Activated CD8-positive, alpha-beta memory T cell treated with anti-CD3 and anti-CD28 coated beads for 36 hours (primary cell): ENCODE measurements around the gene GAST. TPM values are rescaled to one million over a fixed set of nuclear protein-coding genes. Genes with fewer than 3 reads are reported as not detected.
"Not testable (repeated sequence)": the region's sequence is repeated elsewhere in the genome, so short reads cannot be mapped to it uniquely, and the experiment has no call there.

ENCODE experiments used
- CTCF ChIA-PET: fragments of 350-600 bp; sonication (Branson Sonifier 250); formaldehyde crosslinking; loops from one replicate; lab custom pipeline; 2021; ENCODE audit warnings: antibody characterized with exemption; lab: Charles Lee
- POLR2A ChIA-PET: fragments of 350-600 bp; sonication (Branson Sonifier 250); formaldehyde crosslinking; loops from one replicate; lab custom pipeline; 2021; ENCODE audit warnings: antibody characterized with exemption; lab: Charles Lee
- total RNA-seq, 2 experiments: library from RNA; stranded (reverse); gene quantifications; one replicate each; pipeline ENCODE4 v1.2.3, GENCODE V29; 2021

The GAST gene, protein sequence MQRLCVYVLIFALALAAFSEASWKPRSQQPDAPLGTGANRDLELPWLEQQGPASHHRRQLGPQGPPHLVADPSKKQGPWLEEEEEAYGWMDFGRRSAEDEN
- total RNA-seq: not detected

DNA sequence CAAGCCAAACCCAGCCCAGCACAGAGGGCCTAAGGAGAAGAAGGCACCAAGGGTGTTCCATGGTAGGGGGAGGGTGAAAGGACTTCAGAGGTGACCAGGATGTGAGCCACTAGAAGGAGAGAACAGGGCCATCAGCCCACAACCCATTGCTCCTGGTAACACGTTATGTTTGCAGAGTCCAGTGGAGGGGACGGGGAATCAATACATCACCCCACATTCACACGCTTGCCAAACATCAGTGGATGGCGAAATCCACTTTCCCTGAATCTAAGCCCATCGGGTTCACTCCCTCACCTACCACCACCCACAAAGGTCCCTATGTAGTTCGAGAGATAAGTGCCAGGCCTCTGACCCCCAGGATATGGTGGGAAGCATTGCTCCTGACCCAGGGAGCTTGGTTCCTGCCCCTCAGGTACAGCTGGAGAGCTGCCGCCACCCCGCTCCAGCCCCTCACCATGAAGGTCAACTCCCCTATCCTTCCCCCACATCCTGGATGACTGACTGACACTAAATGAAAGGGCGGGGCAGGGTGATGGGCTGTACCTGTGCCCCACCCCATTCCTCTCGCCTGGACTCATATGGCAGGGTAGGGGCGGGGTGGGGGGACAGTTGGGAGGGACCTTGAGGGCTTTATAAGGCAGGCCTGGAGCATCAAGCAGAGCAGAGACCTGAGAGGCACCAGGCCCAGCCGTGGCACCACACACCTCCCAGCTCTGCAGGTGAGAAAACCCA lies at the start of gene GAST:
TSS of gene GAST (plus strand) at position 663 of the 732 bp plus-strand sequence. CDS start 3,106 bp downstream, outside the sequence.
- CTCF ChIA-PET: interaction anchor here (0.5 kb wide), 1 partner anchor 21 kb away, joined by 3 read pairs; no protein-coding TSS in a partner anchor
- POLR2A ChIA-PET: no interaction called here

DNA sequence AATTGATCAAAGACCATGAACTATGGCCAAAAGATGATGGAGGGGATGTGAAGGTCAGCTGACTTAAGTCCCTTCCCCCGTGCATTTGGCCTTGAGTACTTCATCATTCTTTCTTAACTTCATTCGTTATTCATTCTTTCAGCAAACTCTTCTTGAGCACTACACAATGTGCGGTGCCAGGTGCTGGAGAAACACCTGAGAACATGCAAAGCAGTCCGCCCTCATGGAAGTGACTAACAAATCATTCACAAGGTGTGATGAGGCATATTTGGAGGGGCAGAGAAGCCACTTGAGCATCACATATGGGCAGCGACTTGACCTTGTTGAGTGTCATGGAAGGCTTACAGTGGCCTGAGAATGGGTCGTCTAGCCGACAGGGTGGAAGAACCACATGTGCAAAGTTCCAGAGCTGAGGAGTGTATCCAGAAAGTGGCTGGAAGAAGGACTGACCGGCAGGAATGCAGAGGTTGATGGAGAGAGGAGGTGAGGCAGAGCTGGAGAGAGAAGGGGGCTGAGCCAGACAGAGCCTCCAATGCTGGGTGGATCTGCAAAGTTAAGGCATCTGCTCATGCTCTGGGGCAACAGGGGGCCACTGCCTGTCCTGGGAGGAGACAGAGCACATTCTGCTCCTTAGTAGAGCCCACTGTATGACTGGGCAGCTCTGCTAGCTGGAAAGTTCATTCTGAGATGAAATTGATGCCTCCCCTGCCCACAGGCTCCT lies 48.5 kb upstream of the GAST start:
- ChIA-PET POLR2A (interaction anchor here (5.4 kb wide), 1 partner anchor 26 kb away, joined by 60 read pairs; the partner anchor contains the start of gene EIF1), CTCF (interaction anchor here (0.7 to 11.5 kb wide), 19 partner anchors 9 to 1049 kb away, joined by 3 to 302 read pairs (median 5); no protein-coding TSS in a partner anchor)

DNA sequence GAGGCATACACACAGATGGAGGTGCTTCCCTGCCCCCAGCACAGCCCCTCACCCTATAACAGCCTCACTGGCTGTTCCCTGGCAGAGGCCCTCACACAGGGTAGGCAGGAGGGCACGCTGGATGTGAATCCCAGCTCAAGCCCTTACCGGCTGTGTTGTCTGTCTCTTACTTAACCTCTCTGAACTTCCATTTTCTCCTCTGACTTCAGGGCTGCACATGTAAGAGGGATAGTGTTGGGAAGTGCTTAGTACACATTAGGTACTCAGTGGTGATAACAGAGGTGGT lies 48.0 kb upstream of the GAST start:
- ChIA-PET POLR2A (interaction anchor here (5.4 kb wide), 1 partner anchor 26 kb away, joined by 60 read pairs; the partner anchor contains the start of gene EIF1), CTCF (interaction anchor here (1.1 to 11.5 kb wide), 7 partner anchors 13 to 125 kb away, joined by 3 to 302 read pairs (median 19); partner anchors contain the start of gene EIF1)

GRCh38 chr17:41664587-41665565 lies 47.3 kb upstream of the GAST start:
- ChIA-PET POLR2A (interaction anchor here (0.7 to 5.4 kb wide), 4 partner anchors 14 to 25 kb away, joined by 3 to 60 read pairs (median 7); partner anchors contain the start of gene EIF1), CTCF (interaction anchor here (0.7 to 11.5 kb wide), 12 partner anchors 9 to 1045 kb away, joined by 3 to 302 read pairs (median 4); partner anchors contain the start of gene EIF1)

DNA sequence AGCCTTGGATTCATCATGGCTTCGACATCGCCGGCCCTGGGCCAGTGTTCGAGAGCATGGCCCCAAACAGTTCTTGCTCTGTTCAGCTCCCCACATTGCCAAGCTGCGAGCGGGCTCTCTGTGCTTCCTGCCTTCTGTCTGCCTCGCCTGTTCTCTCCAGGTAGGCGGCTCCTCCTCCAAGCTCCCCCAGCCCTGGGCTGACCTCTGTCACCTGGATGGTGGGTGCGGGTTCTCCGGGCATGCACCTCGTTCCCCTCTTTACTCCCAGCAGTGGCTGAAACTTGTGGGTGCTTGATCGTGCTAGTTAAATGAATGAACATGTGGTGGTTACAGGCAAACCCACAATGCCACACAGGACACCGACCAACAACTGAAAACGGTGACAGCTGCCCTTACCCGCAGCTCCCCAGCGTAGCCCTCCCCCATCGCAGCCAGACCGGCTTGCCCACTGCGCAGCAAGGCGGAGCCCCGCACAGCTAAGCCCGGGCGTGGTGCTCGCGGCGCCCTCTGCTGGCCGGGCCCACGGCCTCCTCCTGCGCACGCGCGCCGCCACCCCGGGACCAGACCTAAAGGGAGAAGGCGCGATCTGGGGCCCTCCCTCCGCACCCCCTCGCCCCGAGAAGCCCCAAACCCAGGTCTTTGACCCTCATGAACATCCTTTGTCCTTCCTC lies 46.4 kb upstream of the GAST start:
- ChIA-PET CTCF (interaction anchor here (0.5 to 11.5 kb wide), 14 partner anchors 8 to 1046 kb away, joined by 3 to 302 read pairs (median 4); partner anchors contain the start of gene EIF1), POLR2A (interaction anchor here (0.5 to 5.4 kb wide), 5 partner anchors 13 to 992 kb away, joined by 3 to 60 read pairs (median 6); partner anchors contain the start of gene EIF1)

- CTCF ChIA-PET: interaction anchor here (0.5 to 11.5 kb wide), 13 partner anchors 9 to 1046 kb away, joined by 3 to 302 read pairs (median 4); partner anchors contain the start of gene EIF1
- POLR2A ChIA-PET: interaction anchor here (0.5 to 5.4 kb wide), 4 partner anchors 13 to 991 kb away, joined by 3 to 60 read pairs (median 8); partner anchors contain the start of gene EIF1
Measured at GRCh38 chr17:41666237-41666641, 45.9 kb upstream of the GAST start.

DNA sequence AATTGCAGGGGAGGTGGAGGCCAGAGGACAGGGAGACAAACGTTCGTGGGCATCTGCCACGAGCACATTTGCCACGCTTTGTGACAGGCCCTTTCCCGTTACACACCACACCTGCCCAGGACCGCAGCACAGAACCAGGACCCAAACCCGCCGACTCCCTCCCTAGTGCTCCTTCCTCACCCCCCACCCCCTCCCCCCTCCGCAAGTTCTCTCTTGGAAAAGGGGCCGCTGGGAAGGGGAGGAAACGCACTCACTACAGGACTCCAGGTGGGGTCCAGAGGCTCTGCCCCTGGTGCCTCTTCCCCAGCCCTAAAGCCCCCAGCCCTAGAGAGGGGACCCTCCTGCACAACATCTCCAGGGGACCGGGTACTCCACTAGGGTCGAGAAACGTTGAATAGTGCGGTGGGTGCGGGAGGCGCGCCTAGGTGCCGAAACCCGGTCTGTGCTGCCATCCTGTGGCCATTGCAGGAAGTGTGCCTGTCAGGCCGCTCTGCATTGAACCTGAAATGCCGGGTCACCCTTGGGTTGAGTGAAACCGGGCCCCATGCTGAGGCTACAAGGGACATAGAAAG lies 45.3 kb upstream of the GAST start:
- ChIA-PET CTCF (interaction anchor here (0.8 to 11.5 kb wide), 14 partner anchors 8 to 119 kb away, joined by 3 to 302 read pairs (median 8); partner anchors contain the start of gene EIF1), POLR2A (interaction anchor here (1.5 to 5.4 kb wide), 3 partner anchors 12 to 23 kb away, joined by 6 to 60 read pairs (median 11); partner anchors contain the start of gene EIF1)

GRCh38 chr17:41667280-41668041 lies 44.7 kb upstream of the GAST start:
- ChIA-PET CTCF (interaction anchor here (0.8 to 11.5 kb wide), 9 partner anchors 10 to 119 kb away, joined by 3 to 302 read pairs (median 7); partner anchors contain the start of gene EIF1), POLR2A (interaction anchor here (1.5 to 5.4 kb wide), 2 partner anchors 11 to 23 kb away, joined by 6 to 60 read pairs; partner anchors contain the start of gene EIF1)

GRCh38 chr17:41672153-41672552 lies 40.0 kb upstream of the GAST start:
- ChIA-PET POLR2A (interaction anchor here (0.7 kb wide), 1 partner anchor 17 kb away, joined by 5 read pairs; no protein-coding TSS in a partner anchor), CTCF (interaction anchor here (0.7 to 0.9 kb wide), 2 partner anchors 9 to 12 kb away, joined by 3 read pairs; no protein-coding TSS in a partner anchor)

DNA sequence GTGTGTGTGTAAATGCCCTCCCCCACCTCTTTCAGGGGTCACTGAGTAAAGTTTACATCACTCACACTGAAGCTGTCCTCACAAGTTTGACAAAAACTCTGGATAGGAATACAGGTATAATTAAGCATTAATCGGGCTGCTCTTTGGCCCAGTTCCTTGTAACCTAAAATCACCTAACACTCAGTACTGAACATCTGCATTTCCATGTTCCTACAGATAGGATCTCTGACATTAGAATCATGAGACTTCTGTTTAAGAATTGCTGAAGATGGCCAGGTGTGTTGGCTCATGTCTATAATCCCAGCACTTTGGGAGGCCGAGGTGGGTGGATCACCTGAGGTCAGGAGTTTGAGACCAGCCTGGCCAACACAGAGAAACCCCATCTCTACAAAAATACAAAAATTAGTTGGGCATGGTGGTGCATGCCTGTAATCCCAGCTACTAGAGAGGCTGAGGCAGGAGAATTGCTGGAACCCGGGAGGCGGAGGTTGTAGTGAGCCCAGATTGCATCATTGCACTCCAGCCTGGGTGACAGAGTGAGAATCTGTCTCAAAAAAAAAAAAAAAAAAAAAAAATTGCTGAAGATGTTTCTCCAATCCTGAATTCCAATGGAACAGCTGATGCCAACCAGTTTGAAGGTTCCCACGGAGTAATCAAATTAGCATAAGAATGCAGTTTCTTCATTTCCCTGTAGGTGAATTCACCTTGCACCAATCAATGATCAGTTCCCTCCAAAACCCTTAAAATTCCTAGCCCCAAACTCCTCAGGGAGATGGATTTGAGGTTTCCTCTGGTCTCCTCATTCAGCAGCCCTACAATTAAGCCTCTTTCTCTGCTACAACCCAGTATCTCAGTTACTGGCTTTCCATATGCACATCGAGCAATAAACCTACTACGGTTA lies 36.7 kb upstream of the GAST start:
- CTCF ChIA-PET: interaction anchor here (1.0 to 6.0 kb wide), 5 partner anchors 7 to 21 kb away, joined by 3 to 49 read pairs (median 28); partner anchors contain the start of gene EIF1
- POLR2A ChIA-PET: not testable (repeated sequence)

DNA sequence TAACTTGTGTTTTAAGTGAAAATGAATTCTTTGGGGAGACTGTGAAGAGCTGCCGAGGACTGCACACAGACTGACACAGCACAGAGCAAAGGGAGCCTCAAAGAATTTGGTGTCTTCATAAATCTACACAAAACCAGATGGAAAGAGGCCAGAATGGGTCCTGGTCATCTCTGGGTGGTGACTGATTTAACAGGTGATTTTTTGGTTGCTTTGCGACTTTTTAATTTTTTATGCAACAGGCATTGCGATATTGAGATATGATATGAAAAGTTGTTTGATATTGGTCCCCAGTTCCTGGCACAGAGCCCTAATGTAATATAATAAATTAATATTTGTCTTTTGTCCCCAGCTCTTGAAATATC lies 36.1 kb upstream of the GAST start:
- ChIA-PET CTCF (interaction anchor here (1.0 to 6.0 kb wide), 5 partner anchors 7 to 28 kb away, joined by 3 to 49 read pairs (median 28); partner anchors contain the start of gene EIF1), POLR2A (interaction anchor here (1.0 kb wide), 1 partner anchor 13 kb away, joined by 3 read pairs; the partner anchor contains the start of gene EIF1)

DNA sequence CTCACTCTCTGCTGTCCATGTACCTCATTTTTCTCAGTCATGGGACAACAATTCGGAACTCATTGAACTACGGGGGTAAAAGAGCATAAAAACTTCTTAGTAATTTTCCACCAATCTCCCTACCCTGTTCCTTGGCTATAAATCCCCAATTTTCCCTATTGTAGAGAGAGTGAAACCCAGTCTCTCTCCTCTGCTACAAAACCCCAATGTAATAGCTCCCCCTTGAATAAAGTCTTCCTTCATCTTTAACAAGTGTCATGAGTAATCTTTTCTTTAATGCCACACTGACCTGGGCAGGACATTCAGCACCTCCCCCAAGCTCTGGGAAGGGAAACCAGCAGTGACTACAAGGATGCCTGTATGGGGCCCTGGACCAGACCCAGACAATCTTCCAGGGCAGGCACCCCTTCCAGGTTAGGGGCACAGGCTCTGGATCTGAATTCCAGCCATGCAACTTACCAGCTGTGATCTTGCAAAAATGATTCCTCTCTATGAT lies 33.7 kb upstream of the GAST start:
- ChIA-PET POLR2A (interaction anchor here (1.4 to 3.8 kb wide), 5 partner anchors 9 to 1114 kb away, joined by 4 to 75 read pairs (median 11); partner anchors contain the start of gene EIF1), CTCF (interaction anchor here (0.6 to 6.0 kb wide), 9 partner anchors 10 to 401 kb away, joined by 3 to 49 read pairs (median 12); partner anchors contain the start of gene EIF1)

- ChIA-PET POLR2A (interaction anchor here (1.4 to 3.8 kb wide), 5 partner anchors 9 to 1115 kb away, joined by 4 to 75 read pairs (median 11); partner anchors contain the start of gene EIF1), CTCF (interaction anchor here (0.6 to 6.0 kb wide), 8 partner anchors 10 to 400 kb away, joined by 3 to 49 read pairs (median 20); partner anchors contain the start of gene EIF1)
Measured at GRCh38 chr17:41678907-41679739, 33.0 kb upstream of the GAST start.
